Fibroblast of pulmonary artery (primary cell): ENCODE results near the gene TMPRSS11A.

Experiments
- DNase-seq: peaks from one replicate; pipeline ENCODE4 v3.0.0-alpha.2; 2010; ENCODE audit warnings: low read depth
- H3K4me3 ChIP-seq: replicated peaks from 2 replicates; pipeline ENCODE4 v1.5.1; 2011; ENCODE audit warnings: low read depth, mild to moderate bottlenecking, control low read depth, low read length, moderate library complexity
- CTCF ChIP-seq: IDR thresholded peaks from 2 replicates; pipeline ENCODE4 v1.5.1; 2011; ENCODE audit warnings: mild to moderate bottlenecking, control low read depth, low read length, inconsistent platforms; ENCODE audit errors: missing control alignments

The TMPRSS11A gene

GRCh38 chr4:67869580-67870190, 93.6 kb downstream of the TMPRSS11A start:
- H3K4me3 ChIP-seq = no peak overlapping the region
- no peak for TF ChIP-seq CTCF
- no peak for DNase-seq

- no peak for TF ChIP-seq CTCF
- H3K4me3 ChIP-seq = no peak overlapping the region
- no peak for DNase-seq
These were observed 101.8 kb downstream of the TMPRSS11A start for GRCh38 chr4:67861513-67861912.
